GM23248 (cell line): ENCODE data around the gene PCDH1. TPM values are rescaled to one million over a fixed set of nuclear protein-coding genes. Genes with fewer than 3 reads are reported as not detected.

Experiments used
- DNase-seq: peaks from one replicate; pipeline ENCODE4 v3.0.0-alpha.2; 2015
- H2AFZ ChIP-seq: fragments of 200-600 bp; sonication (generic); 2 replicates; pipeline ENCODE4 v1.6.1; 2016; ENCODE audit warnings: antibody characterized with exemption
- H3F3A ChIP-seq: fragments of 200-600 bp; sonication (generic); 2 replicates; pipeline ENCODE4 v1.6.1; 2016; ENCODE audit warnings: mild to moderate bottlenecking, antibody characterized with exemption, mixed run types; ENCODE audit not compliant: insufficient read depth
- H3K27ac ChIP-seq: fragments of 200-600 bp; sonication (generic); 2 replicates; pipeline ENCODE4 v1.5.1; 2016; ENCODE audit warnings: mild to moderate bottlenecking
- H3K27me3 ChIP-seq: fragments of 200-600 bp; sonication (generic); replicated peaks from 2 replicates; pipeline ENCODE4 v1.6.1; 2016; ENCODE audit warnings: mild to moderate bottlenecking; ENCODE audit not compliant: insufficient read depth
- H3K36me3 ChIP-seq: fragments of 200-600 bp; sonication (generic); 2 replicates; pipeline ENCODE4 v1.6.1; 2016; ENCODE audit warnings: low read depth, mild to moderate bottlenecking
- H3K4me1 ChIP-seq: fragments of 200-600 bp; sonication (generic); 2 replicates; pipeline ENCODE4 v1.6.1; 2016; ENCODE audit warnings: mild to moderate bottlenecking; ENCODE audit not compliant: insufficient read depth
- H3K4me2 ChIP-seq: fragments of 200-600 bp; sonication (generic); one replicate; pipeline ENCODE4 v1.6.1; 2016; ENCODE audit warnings: mild to moderate bottlenecking; ENCODE audit not compliant: unreplicated experiment
- H3K4me3 ChIP-seq: fragments of 200-600 bp; sonication (generic); 2 replicates; pipeline ENCODE4 v1.5.1; 2016; ENCODE audit warnings: mild to moderate bottlenecking
- H3K79me2 ChIP-seq: fragments of 200-600 bp; sonication (generic); 2 replicates; pipeline ENCODE4 v1.6.1; 2016; ENCODE audit warnings: mild to moderate bottlenecking; ENCODE audit not compliant: insufficient read depth
- H3K9ac ChIP-seq: fragments of 200-600 bp; sonication (generic); 2 replicates; pipeline ENCODE4 v1.6.1; 2016; ENCODE audit warnings: mild to moderate bottlenecking
- H3K9me2 ChIP-seq: fragments of 200-600 bp; sonication (generic); 2 replicates; pipeline ENCODE4 v1.6.1; 2016; ENCODE audit warnings: mixed run types, mild to moderate bottlenecking, moderate library complexity; ENCODE audit not compliant: insufficient read depth
- H3K9me3 ChIP-seq: fragments of 200-600 bp; sonication (generic); one replicate; pipeline ENCODE4 v1.6.1; 2017; ENCODE audit warnings: low read depth
- H4K20me1 ChIP-seq: fragments of 200-600 bp; sonication (generic); 2 replicates; pipeline ENCODE4 v1.6.0; 2016; ENCODE audit not compliant: insufficient read depth
- EZH2 ChIP-seq: fragments of 200-600 bp; sonication (generic); IDR thresholded peaks from 2 replicates; pipeline ENCODE4 v1.6.1; 2018; ENCODE audit warnings: antibody characterized with exemption, mild to moderate bottlenecking; ENCODE audit not compliant: insufficient read depth, poor library complexity, severe bottlenecking
- EZH2phosphoT487 ChIP-seq: fragments of 200-600 bp; sonication (generic); IDR thresholded peaks from 2 replicates; pipeline ENCODE4 v1.6.1; 2018; ENCODE audit warnings: antibody characterized with exemption, moderate library complexity, mild to moderate bottlenecking, low read depth; ENCODE audit not compliant: insufficient read depth
- WGBS, 2 experiments: methylation state at CpG; one replicate each; pipeline ENCODE4 v1.1.6; 2015 to 2017; ENCODE audit warnings: low lambda C conversion rate in 2 of 2, low coverage in 1 of 2; ENCODE audit errors: missing lambda C conversion rate in 2 of 2; 5-methylcytosine and 5-hydroxymethylcytosine counted together
- in situ Hi-C: fragments of 300-500 bp; cut with MboI; formaldehyde crosslinking; loops from 2 replicates; pipeline ENCODE4 v1.15.0; 2020
- polyA plus RNA-seq: library from polyadenylated mRNA; unstranded; fragments of >200 nt; fragmentation: Nextera tagmentation; extraction: Ambion mirVana; gene quantifications from 2 replicates; pipeline ENCODE4 v1.2.1, GENCODE V29; 2016
- total RNA-seq: library from RNA; depleted of rRNA; stranded (reverse); fragments of >200 nt; shearing (Covaris generic); gene quantifications from 2 replicates; pipeline ENCODE4 v1.2.3, GENCODE V29; 2014

PCDH1 gene
- total and polyA plus RNA-seq, 2 experiments from 2014 or later, result 1.6 to 3.5 TPM

- Histone ChIP-seq H3K9me2 (no peaks in the 10 kb centered on the region), H3F3A (no peaks in the 10 kb centered on the region), H3K9ac (no peak overlapping the region), H2AFZ (no peak overlapping the region), H3K27ac (no peak overlapping the region), H4K20me1 (no peaks in the 10 kb centered on the region), H3K79me2 (no peaks in the 10 kb centered on the region), H3K4me3 (no peak overlapping the region), H3K27me3 (no peaks in the 10 kb centered on the region), H3K36me3 (no peaks in the 10 kb centered on the region), H3K9me3 (no peaks in the 10 kb centered on the region), H3K4me1 (peaks cover 20% of the 10 kb centered on the region), H3K4me2 (no peak overlapping the region)
- in situ Hi-C loops, result no loop called here
- DNase-seq, result no peak
- 84 to 85% methylated on average over 3 of the region's 3 CpGs for WGBS, 2 experiments
- no peak for TF ChIP-seq EZH2
- TF ChIP-seq EZH2phosphoT487, result no peak
These were observed 37.9 kb downstream of the PCDH1 start for GRCh38 chr5:141840280-141840812.

- H3K79me2 ChIP-seq, result no peaks in the 10 kb centered on the region
- no peaks in the 10 kb centered on the region for H3K9me2 ChIP-seq
- TF ChIP-seq EZH2phosphoT487, result no peak
- TF ChIP-seq EZH2, result no peak
- WGBS, 2 experiments, result 39 to 48% methylated on average over 11 of the region's 11 CpGs
- no peaks in the 10 kb centered on the region for H3K27me3 ChIP-seq
- H3K27ac ChIP-seq, result no peak overlapping the region
- in situ Hi-C loops, result no loop called here
- H3F3A ChIP-seq, result no peaks in the 10 kb centered on the region
- peaks cover 33% of the 10 kb centered on the region for H3K4me1 ChIP-seq
- no peaks in the 10 kb centered on the region for H4K20me1 ChIP-seq
- H3K36me3 ChIP-seq, result no peaks in the 10 kb centered on the region
- H3K9me3 ChIP-seq, result no peaks in the 10 kb centered on the region
- H3K9ac ChIP-seq, result peak overlapping the region; percentile 28; the same call in 1 of the 2 replicates
- no peak overlapping the region for H3K4me3 ChIP-seq
- H2AFZ ChIP-seq, result peak overlapping the region; percentile 69
- DNase-seq, result peak; percentile 56
- no peak overlapping the region for H3K4me2 ChIP-seq
These were observed 39.1 kb downstream of the PCDH1 start for GRCh38 chr5:141839015-141839513.

- WGBS, 2 experiments, result 56 to 63% methylated on average over 11 of the region's 11 CpGs
- no peaks in the 10 kb centered on the region for H3K9me3 ChIP-seq
- TF ChIP-seq EZH2phosphoT487 (no peak), EZH2 (no peak)
- H3K27ac ChIP-seq, result no peak overlapping the region
- in situ Hi-C loops, result no loop called here
- no peak overlapping the region for H3K4me3 ChIP-seq
- H3K9me2 ChIP-seq, result no peaks in the 10 kb centered on the region
- no peak for DNase-seq
- no peak overlapping the region for H3K9ac ChIP-seq
- peaks cover 33% of the 10 kb centered on the region for H3K4me1 ChIP-seq
- no peaks in the 10 kb centered on the region for H3K27me3 ChIP-seq
- no peaks in the 10 kb centered on the region for H4K20me1 ChIP-seq
- no peaks in the 10 kb centered on the region for H3F3A ChIP-seq
- no peaks in the 10 kb centered on the region for H3K36me3 ChIP-seq
- H3K4me2 ChIP-seq, result no peak overlapping the region
- H2AFZ ChIP-seq, result peak overlapping the region; percentile 69; the same call in 1 of the 2 replicates
- H3K79me2 ChIP-seq, result no peaks in the 10 kb centered on the region
These were observed 39.7 kb downstream of the PCDH1 start for GRCh38 chr5:141838326-141839014.

- H3K9me2 ChIP-seq, result no peaks in the 10 kb centered on the region
- no peaks in the 10 kb centered on the region for H3F3A ChIP-seq
- H3K4me3 ChIP-seq, result peak overlapping the region; percentile 67
- DNase-seq, result peak; percentile 79
- no peaks in the 10 kb centered on the region for H3K9me3 ChIP-seq
- no peaks in the 10 kb centered on the region for H4K20me1 ChIP-seq
- peak overlapping the region; percentile 82 for H3K9ac ChIP-seq
- peak overlapping the region; percentile 64 for H3K27ac ChIP-seq
- in situ Hi-C loops, result no loop called here
- no peak for TF ChIP-seq EZH2phosphoT487
- no peak for TF ChIP-seq EZH2
- H3K27me3 ChIP-seq, result no peaks in the 10 kb centered on the region
- 7 to 9% methylated on average over 13 of the region's 13 CpGs for WGBS, 2 experiments
- H2AFZ ChIP-seq, result peak overlapping the region; percentile 88
- H3K4me1 ChIP-seq, result peaks cover 33% of the 10 kb centered on the region
- H3K79me2 ChIP-seq, result no peaks in the 10 kb centered on the region
- no peaks in the 10 kb centered on the region for H3K36me3 ChIP-seq
- peak overlapping the region; percentile 89 for H3K4me2 ChIP-seq
These were observed 42.1 kb downstream of the PCDH1 start for GRCh38 chr5:141835928-141836670.
